SU-DHL-6 (cell line): ENCODE data around the gene LTBP1.

Source experiments
- H2AFZ ChIP-seq: fragments of 200-600 bp; sonication (generic); 2 replicates; pipeline ENCODE4 v1.6.1; 2014; ENCODE audit warnings: low read depth, mild to moderate bottlenecking, moderate library complexity, mixed read lengths, antibody characterized with exemption, low read length; ENCODE audit not compliant: severe bottlenecking
- H3F3A ChIP-seq: fragments of 200-600 bp; shearing (Covaris generic); 2 replicates; pipeline ENCODE4 v1.6.0; 2016; ENCODE audit warnings: antibody characterized with exemption, mild to moderate bottlenecking; ENCODE audit not compliant: insufficient read depth
- H3K27ac ChIP-seq: fragments of 200-600 bp; sonication (generic); 2 replicates; pipeline ENCODE4 v1.5.1; 2016; ENCODE audit warnings: low read depth, mild to moderate bottlenecking, low read length, moderate library complexity, mixed read lengths
- H3K27me3 ChIP-seq: fragments of 200-600 bp; sonication (generic), shearing (Covaris generic); 2 replicates; pipeline ENCODE4 v1.6.0; 2014; ENCODE audit warnings: mild to moderate bottlenecking, low read length
- H3K36me3 ChIP-seq: fragments of 200-600 bp; sonication (generic); 2 replicates; pipeline ENCODE4 v1.6.1; 2014; ENCODE audit warnings: mild to moderate bottlenecking, low read length, mixed read lengths
- H3K4me2 ChIP-seq: fragments of 300-600, 200-600 bp; shearing (Covaris generic), sonication (generic); 2 replicates; pipeline ENCODE4 v1.6.0; 2014; ENCODE audit warnings: low read length, low read depth, mild to moderate bottlenecking; ENCODE audit not compliant: poor library complexity, severe bottlenecking
- H3K4me3 ChIP-seq: fragments of 200-600 bp; sonication (generic); 2 replicates; pipeline ENCODE4 v1.5.1; 2014; ENCODE audit warnings: antibody characterized with exemption, low read length, mild to moderate bottlenecking, mixed read lengths; ENCODE audit not compliant: insufficient read depth, poor library complexity, severe bottlenecking
- H3K79me2 ChIP-seq: fragments of 200-600 bp; sonication (generic); 2 replicates; pipeline ENCODE4 v1.6.1; 2014; ENCODE audit warnings: mild to moderate bottlenecking, low read length, moderate library complexity; ENCODE audit not compliant: insufficient read depth
- H3K9ac ChIP-seq: fragments of 200-600 bp; sonication (generic); 2 replicates; pipeline ENCODE4 v1.7.0; 2014; ENCODE audit warnings: mild to moderate bottlenecking, low read length
- H3K9me2 ChIP-seq: fragments of 200-600 bp; sonication (generic); replicated peaks from 2 replicates; pipeline ENCODE4 v1.6.1; 2014; ENCODE audit warnings: low read length; ENCODE audit not compliant: insufficient read depth
- H3K9me3 ChIP-seq: fragments of 200-600 bp; sonication (generic); 2 replicates; pipeline ENCODE4 v1.6.1; 2014; ENCODE audit warnings: low read length, mixed read lengths; ENCODE audit not compliant: insufficient read depth
- H4K20me1 ChIP-seq: fragments of 200-600 bp; sonication (generic); 2 replicates; pipeline ENCODE4 v1.6.1; 2014; ENCODE audit warnings: low read depth, mild to moderate bottlenecking, antibody characterized with exemption, low read length, moderate library complexity, mixed read lengths
- CTCF ChIP-seq: fragments of 200-600 bp; sonication (generic); IDR thresholded peaks from one replicate; pipeline ENCODE4 v1.5.1; 2017; ENCODE audit warnings: antibody characterized with exemption, mild to moderate bottlenecking, low read length, moderate library complexity; ENCODE audit not compliant: insufficient read depth, poor library complexity, severe bottlenecking
- EZH2phosphoT487 ChIP-seq: fragments of 200-600 bp; sonication (generic), shearing (Covaris generic); conservative IDR thresholded peaks from 2 replicates; pipeline ENCODE4 v1.6.1; 2018; ENCODE audit warnings: mild to moderate bottlenecking, antibody characterized with exemption, low read length, moderate library complexity, mixed read lengths

LTBP1 gene

GRCh38 chr2:33358878-33359277, 412.1 kb downstream of the LTBP1 start:
- no peaks in the 10 kb centered on the region for H3K9me2 ChIP-seq
- 0 out of 2 replicates have a peak, but pooled peaks cover 3% of the 10 kb centered on the region for H3F3A ChIP-seq
- peaks cover 63% of the 10 kb centered on the region for H3K36me3 ChIP-seq
- H4K20me1 ChIP-seq, result no peaks in the 10 kb centered on the region
- no peak overlapping the region for H2AFZ ChIP-seq
- no peak overlapping the region for H3K4me2 ChIP-seq
- H3K27ac ChIP-seq, result no peak overlapping the region
- peaks cover 6% of the 10 kb centered on the region; the same call in 1 of the 2 replicates for H3K9me3 ChIP-seq
- TF ChIP-seq CTCF, result no peak
- TF ChIP-seq EZH2phosphoT487, result no peak
- H3K4me3 ChIP-seq, result no peak overlapping the region
- no peak overlapping the region for H3K9ac ChIP-seq
- H3K27me3 ChIP-seq, result no peaks in the 10 kb centered on the region
- no peaks in the 10 kb centered on the region for H3K79me2 ChIP-seq

GRCh38 chr2:33363325-33364298, 416.9 kb downstream of the LTBP1 start:
- H3K36me3 ChIP-seq, result peaks cover 53% of the 10 kb centered on the region
- TF ChIP-seq EZH2phosphoT487 (no peak), CTCF (no peak)
- no peaks in the 10 kb centered on the region for H3K79me2 ChIP-seq
- no peak overlapping the region for H3K9ac ChIP-seq
- 0 out of 2 replicates have a peak, but pooled peaks cover 3% of the 10 kb centered on the region for H3F3A ChIP-seq
- H3K27me3 ChIP-seq, result no peaks in the 10 kb centered on the region
- H3K9me3 ChIP-seq, result no peaks in the 10 kb centered on the region
- no peak overlapping the region for H3K4me3 ChIP-seq
- no peak overlapping the region for H3K27ac ChIP-seq
- no peak overlapping the region for H3K4me2 ChIP-seq
- no peak overlapping the region for H2AFZ ChIP-seq
- no peaks in the 10 kb centered on the region for H3K9me2 ChIP-seq
- no peaks in the 10 kb centered on the region for H4K20me1 ChIP-seq

GRCh38 chr2:33365264-33365970, 418.7 kb downstream of the LTBP1 start:
- Histone ChIP-seq H3K9ac (no peak overlapping the region), H3K4me3 (no peak overlapping the region), H3K9me3 (no peaks in the 10 kb centered on the region), H3K27ac (no peak overlapping the region), H2AFZ (no peak overlapping the region), H3K4me2 (no peak overlapping the region), H3K27me3 (no peaks in the 10 kb centered on the region), H4K20me1 (no peaks in the 10 kb centered on the region), H3K36me3 (peaks cover 49% of the 10 kb centered on the region), H3F3A (0 out of 2 replicates have a peak, but pooled peaks cover 3% of the 10 kb centered on the region), H3K79me2 (no peaks in the 10 kb centered on the region), H3K9me2 (no peaks in the 10 kb centered on the region)
- TF ChIP-seq CTCF (no peak), EZH2phosphoT487 (no peak)
